Vagina (tissue), 2 donors: ENCODE measurements around the gene TTLL9. TPM values are rescaled to one million over a fixed set of nuclear protein-coding genes. Genes with fewer than 3 reads are reported as not detected.

Experiments
- DNase-seq, 2 donors: peaks; one replicate each; pipeline ENCODE4 v3.0.0-alpha.2; 2017; ENCODE audit errors: extremely low spot score in 2 of 2
- H3K27ac ChIP-seq: fragments of 200-600 bp; sonication (generic); one replicate; pipeline ENCODE4 v1.5.1; 2019
- H3K27me3 ChIP-seq: fragments of 200-600 bp; sonication (generic); one replicate; pipeline ENCODE4 v1.5.1; 2019
- H3K36me3 ChIP-seq, 2 donors: fragments of 200-600 bp; sonication (generic); one replicate each; pipeline ENCODE4 v1.5.1; 2017 to 2019
- H3K4me1 ChIP-seq: fragments of 200-600 bp; sonication (generic); one replicate; pipeline ENCODE4 v1.5.1; 2019
- H3K4me3 ChIP-seq, 2 donors: fragments of 200-600 bp; sonication (generic); 1 replicate in 1 of 2; 2 replicates in 1 of 2; pipeline ENCODE4 v1.5.1; 2016 to 2019
- H3K9me3 ChIP-seq: fragments of 200-600 bp; sonication (generic); one replicate; pipeline ENCODE4 v1.5.1; 2019
- POLR2A ChIP-seq, 2 donors: fragments of 450-650 bp; IDR thresholded peaks; one replicate each; pipeline ENCODE4 v1.6.1; 2017; ENCODE audit warnings: antibody characterized with exemption in 2 of 2, mild to moderate bottlenecking in 2 of 2, moderate library complexity in 2 of 2
- POLR2AphosphoS5 ChIP-seq, 2 donors: sonication (generic); formaldehyde crosslinking; IDR thresholded peaks; one replicate each; pipeline ENCODE4 v1.9.0; 2017; ENCODE audit warnings: antibody characterized with exemption in 2 of 2, mild to moderate bottlenecking in 2 of 2, low read depth in 1 of 2; ENCODE audit not compliant: insufficient read depth in 1 of 2
- intact Hi-C: fragments of 100-400 bp; cut with DNase I; formaldehyde crosslinking; loops from one replicate; pipeline ENCODE4 v1.15.1; 2023
- total RNA-seq: library from RNA; depleted of rRNA; stranded (reverse); fragments of >200 nt; gene quantifications from one replicate; pipeline ENCODE4 v1.2.3, GENCODE V29; 2016
- TF ChIP-seq, protein P1 (sequence below), 3 experiments: fragments of 450-650 bp in 2 of 3; fragments of 200-600 bp in 1 of 3; sonication (generic) in 1 of 3; IDR thresholded peaks; one replicate each; pipeline ENCODE4 v1.5.1; 2017 to 2019; ENCODE audit warnings: antibody characterized with exemption in 3 of 3, mild to moderate bottlenecking in 2 of 3, moderate library complexity in 2 of 3

Gene TTLL9
- total RNA-seq, 1 donor from 2014 or later, result not detected

DNA sequence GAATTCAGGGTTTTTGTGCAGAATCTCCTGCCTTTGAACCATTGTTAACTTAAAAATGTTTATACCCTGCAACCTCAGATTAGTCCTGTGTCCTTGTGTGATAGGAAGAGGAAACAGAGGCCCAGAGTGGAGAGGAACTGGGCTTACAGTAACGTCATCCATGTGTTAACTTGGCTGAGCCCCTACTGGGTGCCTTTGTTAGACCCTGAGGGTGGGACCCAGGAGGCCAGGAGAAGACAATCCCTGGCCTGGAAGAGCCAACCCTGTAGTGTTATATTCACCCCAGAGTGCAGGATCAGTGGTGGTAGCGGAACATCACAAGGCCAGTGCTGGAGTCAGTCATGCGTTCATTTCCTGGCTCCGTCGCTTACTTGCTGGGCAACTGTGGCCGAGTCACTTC lies 40.7 kb upstream of the TTLL9 start:
- no peaks in the 10 kb centered on the region for H3K4me1 ChIP-seq
- no peaks in the 10 kb centered on the region for H3K9me3 ChIP-seq
- no peaks in the 10 kb centered on the region for H3K27me3 ChIP-seq
- TF ChIP-seq POLR2AphosphoS5 (IDR thresholded peaks at IDR 0.05; ENCODE audit: insufficient read depth in 1 of 2, low read depth in 1 of 2) (no peak), POLR2A (IDR thresholded peaks at IDR 0.05) (no peak)
- TF ChIP-seq, protein P1, sequence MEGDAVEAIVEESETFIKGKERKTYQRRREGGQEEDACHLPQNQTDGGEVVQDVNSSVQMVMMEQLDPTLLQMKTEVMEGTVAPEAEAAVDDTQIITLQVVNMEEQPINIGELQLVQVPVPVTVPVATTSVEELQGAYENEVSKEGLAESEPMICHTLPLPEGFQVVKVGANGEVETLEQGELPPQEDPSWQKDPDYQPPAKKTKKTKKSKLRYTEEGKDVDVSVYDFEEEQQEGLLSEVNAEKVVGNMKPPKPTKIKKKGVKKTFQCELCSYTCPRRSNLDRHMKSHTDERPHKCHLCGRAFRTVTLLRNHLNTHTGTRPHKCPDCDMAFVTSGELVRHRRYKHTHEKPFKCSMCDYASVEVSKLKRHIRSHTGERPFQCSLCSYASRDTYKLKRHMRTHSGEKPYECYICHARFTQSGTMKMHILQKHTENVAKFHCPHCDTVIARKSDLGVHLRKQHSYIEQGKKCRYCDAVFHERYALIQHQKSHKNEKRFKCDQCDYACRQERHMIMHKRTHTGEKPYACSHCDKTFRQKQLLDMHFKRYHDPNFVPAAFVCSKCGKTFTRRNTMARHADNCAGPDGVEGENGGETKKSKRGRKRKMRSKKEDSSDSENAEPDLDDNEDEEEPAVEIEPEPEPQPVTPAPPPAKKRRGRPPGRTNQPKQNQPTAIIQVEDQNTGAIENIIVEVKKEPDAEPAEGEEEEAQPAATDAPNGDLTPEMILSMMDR (IDR thresholded peaks at IDR 0.05), result no peak
- intact Hi-C loops, result loop anchor here (10.0 kb wide), 1 partner anchor 205 kb away; no protein-coding TSS in a partner anchor
- no peak overlapping the region for H3K4me3 ChIP-seq
- no peak for DNase-seq
- no peaks in the 10 kb centered on the region for H3K36me3 ChIP-seq
- no peak overlapping the region for H3K27ac ChIP-seq

DNA sequence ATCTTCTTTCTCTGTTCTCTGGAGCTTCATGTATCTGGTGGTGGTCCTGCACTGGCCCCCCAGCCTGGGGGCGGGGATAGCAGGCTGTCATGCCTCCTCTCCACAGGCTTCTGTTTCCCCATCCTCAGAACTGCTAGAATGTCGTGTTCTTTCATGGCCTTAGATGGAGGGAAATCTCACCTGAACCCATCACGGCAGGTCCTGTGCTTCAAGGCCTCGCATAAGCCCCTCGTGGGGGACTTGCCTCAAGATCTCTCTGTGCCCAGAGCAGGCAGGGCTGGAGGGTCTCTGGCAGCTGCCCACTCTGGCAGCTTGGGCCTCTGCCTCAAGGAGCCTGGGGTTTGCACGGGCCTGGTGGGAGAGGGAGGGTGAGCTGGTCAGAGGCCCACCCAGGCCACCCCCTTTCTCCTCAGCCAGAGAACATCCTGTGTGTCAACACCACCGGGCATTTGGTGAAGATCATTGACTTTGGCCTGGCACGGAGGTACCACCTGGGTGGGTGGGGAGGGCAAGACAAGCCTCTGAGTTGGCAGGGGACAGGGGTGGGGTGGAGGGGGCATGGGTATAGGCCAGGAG lies 39.9 kb upstream of the TTLL9 start:
- DNase-seq, result no peak
- Histone ChIP-seq H3K4me3 (no peak overlapping the region), H3K9me3 (no peaks in the 10 kb centered on the region), H3K27me3 (no peaks in the 10 kb centered on the region), H3K4me1 (peaks cover 3% of the 10 kb centered on the region), H3K36me3 (no peaks in the 10 kb centered on the region), H3K27ac (no peak overlapping the region)
- TF ChIP-seq, protein P1 (IDR thresholded peaks at IDR 0.05), result no peak
- TF ChIP-seq POLR2A (IDR thresholded peaks at IDR 0.05) (no peak), POLR2AphosphoS5 (IDR thresholded peaks at IDR 0.05; ENCODE audit: insufficient read depth in 1 of 2, low read depth in 1 of 2) (no peak)
- intact Hi-C loops, result no loop called here

DNA sequence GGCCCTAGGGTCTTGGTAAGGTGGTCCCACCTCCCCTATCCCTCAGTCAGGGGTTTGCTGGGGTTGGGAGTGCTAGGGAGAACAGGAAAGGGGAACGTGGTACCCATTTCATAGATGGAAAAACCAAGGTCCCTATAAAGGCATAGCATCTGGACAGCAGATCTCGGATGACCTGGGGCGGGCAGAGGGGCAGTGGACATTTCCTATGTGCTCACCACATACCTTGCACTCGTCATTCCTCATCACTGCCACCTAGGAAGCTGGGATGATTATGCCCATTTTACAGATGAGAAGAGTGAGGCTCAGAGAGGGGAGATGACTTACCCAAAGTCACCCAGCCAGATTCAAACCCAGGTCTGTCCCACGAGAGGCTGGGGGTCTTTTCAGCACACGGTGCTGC lies 39.2 kb upstream of the TTLL9 start:
- DNase-seq, result no peak
- Histone ChIP-seq H3K4me3 (no peak overlapping the region), H3K27ac (no peak overlapping the region), H3K27me3 (no peaks in the 10 kb centered on the region), H3K9me3 (no peaks in the 10 kb centered on the region), H3K36me3 (no peaks in the 10 kb centered on the region), H3K4me1 (peaks cover 10% of the 10 kb centered on the region)
- TF ChIP-seq, protein P1 (IDR thresholded peaks at IDR 0.05), result no peak
- TF ChIP-seq POLR2AphosphoS5 (IDR thresholded peaks at IDR 0.05; ENCODE audit: insufficient read depth in 1 of 2, low read depth in 1 of 2), result no peak
- TF ChIP-seq POLR2A (IDR thresholded peaks at IDR 0.05), result no peak
- intact Hi-C loops, result no loop called here

DNA sequence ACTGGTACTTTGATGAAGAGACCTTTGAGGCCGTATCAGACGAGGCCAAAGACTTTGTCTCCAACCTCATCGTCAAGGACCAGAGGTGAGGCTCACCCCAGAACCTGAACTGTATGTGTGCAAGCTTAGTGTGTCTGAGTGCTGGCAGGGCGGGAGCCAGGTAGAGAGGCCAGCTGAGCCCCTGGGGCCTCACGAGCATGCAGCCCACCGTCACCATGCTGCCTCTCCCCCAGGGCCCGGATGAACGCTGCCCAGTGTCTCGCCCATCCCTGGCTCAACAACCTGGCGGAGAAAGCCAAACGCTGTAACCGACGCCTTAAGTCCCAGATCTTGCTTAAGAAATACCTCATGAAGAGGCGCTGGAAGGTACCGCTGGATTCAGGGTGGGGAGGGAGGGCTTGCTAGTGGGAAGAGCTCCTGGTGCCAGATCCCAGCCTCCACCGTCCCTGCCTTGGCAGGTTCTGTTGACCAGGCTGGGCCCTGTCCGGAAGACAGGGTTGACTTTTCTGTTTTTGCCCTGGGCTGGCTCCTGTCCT lies 38.6 kb upstream of the TTLL9 start:
- peaks cover 16% of the 10 kb centered on the region for H3K4me1 ChIP-seq
- H3K9me3 ChIP-seq, result no peaks in the 10 kb centered on the region
- intact Hi-C loops, result no loop called here
- H3K4me3 ChIP-seq, result no peak overlapping the region
- DNase-seq, result no peak
- no peaks in the 10 kb centered on the region for H3K27me3 ChIP-seq
- TF ChIP-seq POLR2A (IDR thresholded peaks at IDR 0.05) (no peak), POLR2AphosphoS5 (IDR thresholded peaks at IDR 0.05; ENCODE audit: insufficient read depth in 1 of 2, low read depth in 1 of 2) (no peak)
- TF ChIP-seq, protein P1 (IDR thresholded peaks at IDR 0.05), result no peak
- no peaks in the 10 kb centered on the region for H3K36me3 ChIP-seq
- H3K27ac ChIP-seq, result no peak overlapping the region

DNA sequence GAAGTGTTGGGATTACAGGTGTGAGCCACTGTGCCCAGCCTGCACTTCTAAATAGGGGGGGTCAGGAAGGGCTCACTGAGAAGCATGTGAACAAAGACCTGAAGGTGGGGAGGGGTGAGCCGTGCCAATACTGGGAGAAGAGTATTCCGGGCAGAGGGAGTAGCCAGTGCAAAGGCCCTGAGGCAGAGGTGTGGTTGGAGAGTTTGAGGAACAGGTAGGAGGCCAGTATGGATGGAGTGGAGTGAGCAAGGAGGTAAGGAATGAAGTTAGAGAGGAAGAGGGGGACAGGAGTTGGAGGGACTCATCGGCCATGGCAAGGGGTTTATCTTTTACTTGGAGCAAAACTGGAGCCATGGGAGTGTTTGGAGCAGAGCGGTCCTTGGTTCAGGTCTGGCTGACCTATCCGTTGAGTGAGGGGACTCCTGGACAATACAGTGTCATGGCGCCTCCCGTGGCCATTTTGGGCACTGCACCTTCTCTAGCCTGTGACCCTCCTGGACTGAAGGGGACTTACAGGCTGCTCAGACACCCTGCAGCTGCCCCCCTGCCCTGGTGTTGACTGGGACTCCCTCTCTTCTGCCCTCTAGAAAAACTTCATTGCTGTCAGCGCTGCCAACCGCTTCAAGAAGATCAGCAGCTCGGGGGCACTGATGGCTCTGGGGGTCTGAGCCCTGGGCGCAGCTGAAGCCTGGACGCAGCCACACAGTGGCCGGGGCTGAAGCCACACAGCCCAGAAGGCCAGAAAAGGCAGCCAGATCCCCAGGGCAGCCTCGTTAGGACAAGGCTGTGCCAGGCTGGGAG lies 37.1 kb upstream of the TTLL9 start:
- Histone ChIP-seq H3K4me1 (peaks cover 21% of the 10 kb centered on the region), H3K36me3 (no peaks in the 10 kb centered on the region), H3K27me3 (no peaks in the 10 kb centered on the region), H3K27ac (no peak overlapping the region), H3K4me3 (no peak overlapping the region), H3K9me3 (no peaks in the 10 kb centered on the region)
- no peak for TF ChIP-seq POLR2AphosphoS5 (IDR thresholded peaks at IDR 0.05; ENCODE audit: insufficient read depth in 1 of 2, low read depth in 1 of 2)
- TF ChIP-seq, protein P1 (IDR thresholded peaks at IDR 0.05), result peak in 2 of 3 experiments; percentile 19 to 43
- intact Hi-C loops, result no loop called here
- no peak for DNase-seq
